Colon (tissue), 2 donors: ENCODE measurements around the gene HIF1A.
"Not testable (repeated sequence)": the region's sequence is repeated elsewhere in the genome, so short reads cannot be mapped to it uniquely, and the experiment has no call there.

Experiments used
- FAIRE-seq: peaks from 2 replicates; lab custom pipeline; 2012; peaks lifted over from hg19 to GRCh38; lab: Jason Lieb, UNC
- donor health status: control.
- donor health status: control.

HIF1A gene

GRCh38 chr14:61694830-61695694 lies at the start of gene HIF1A:
Gene HIF1A (plus strand): TSS chr14:61695513. CDS start chr14:61695805, 292 bp downstream.
- FAIRE-seq, result peak; percentile 24

DNA sequence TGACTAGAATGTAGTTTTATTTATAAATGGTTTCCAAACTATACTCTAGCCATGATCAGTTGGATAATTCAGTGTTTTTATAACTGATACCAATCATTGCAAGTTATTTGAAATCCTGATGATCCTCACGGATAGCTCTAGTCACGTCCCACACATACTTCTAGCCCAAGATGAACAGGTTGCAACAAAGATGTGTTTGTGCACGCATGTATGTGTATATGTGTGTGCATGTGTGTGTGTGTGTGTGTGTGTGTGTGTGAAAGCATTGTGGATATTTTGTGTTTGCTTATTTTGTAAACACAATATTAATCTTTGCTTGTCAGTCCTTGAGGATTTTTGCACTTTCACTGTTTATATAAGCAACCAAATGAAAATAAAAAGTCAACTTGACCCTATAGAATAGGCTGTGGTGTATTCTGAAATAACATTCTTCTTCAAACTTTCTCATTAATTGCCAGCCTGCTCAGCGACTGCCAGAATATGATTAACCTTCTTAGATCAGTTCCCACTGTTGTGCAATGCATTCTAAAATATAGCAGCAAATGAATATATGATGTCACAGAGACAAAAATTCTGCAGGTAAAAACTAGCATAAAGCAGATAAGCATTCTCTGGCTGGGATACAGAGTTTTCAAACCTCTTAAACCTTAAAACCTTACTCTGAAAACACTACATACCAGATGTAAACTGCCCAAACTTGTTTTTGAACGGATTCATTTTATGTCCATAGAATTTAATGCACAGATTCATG lies 48.8 kb upstream of the HIF1A start:
- no peak for FAIRE-seq

GRCh38 chr14:61647704-61648103 lies 47.6 kb upstream of the HIF1A start:
- no peak for FAIRE-seq

DNA sequence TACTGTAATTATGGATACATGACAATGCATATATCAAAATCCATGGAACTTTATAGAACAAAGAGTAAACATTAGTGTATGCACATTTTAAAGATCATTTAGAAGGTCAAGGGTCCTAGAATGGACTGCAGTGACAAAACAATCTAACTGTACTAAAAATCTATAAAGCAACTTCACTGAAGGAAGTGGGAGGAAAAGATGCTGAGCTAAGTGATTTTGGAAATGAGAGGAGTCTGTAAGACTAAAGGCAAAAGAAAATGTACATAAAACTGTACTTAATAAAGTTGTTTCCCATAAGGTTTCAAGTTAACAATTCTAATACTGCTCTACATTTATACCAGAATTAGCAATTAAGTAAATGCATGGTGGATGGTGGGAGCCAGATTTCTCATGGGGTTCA lies 46.9 kb upstream of the HIF1A start:
- FAIRE-seq, result no peak

DNA sequence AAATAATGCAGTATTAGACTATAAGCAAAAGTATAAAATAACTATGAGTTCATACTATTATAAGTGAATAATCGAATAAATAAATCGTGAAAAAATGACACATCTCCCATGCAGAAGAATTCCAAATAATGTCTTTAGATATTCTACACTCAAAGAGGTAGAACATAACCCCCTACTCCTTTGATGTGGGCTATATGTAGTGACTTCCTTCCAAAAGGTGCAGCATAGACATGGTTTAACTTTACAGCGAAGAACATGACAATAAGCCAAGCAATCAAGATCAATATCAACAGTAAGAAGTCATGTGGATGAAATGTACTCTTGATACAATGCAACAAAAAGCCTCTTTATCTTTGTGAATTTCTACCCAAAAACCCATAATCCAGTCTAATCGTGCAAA lies 46.0 kb upstream of the HIF1A start:
- FAIRE-seq, result no peak

GRCh38 chr14:61651355-61651754 lies 44.0 kb upstream of the HIF1A start:
- FAIRE-seq, result no peak

GRCh38 chr14:61652526-61653262 lies 42.6 kb upstream of the HIF1A start:
- no peak for FAIRE-seq

DNA sequence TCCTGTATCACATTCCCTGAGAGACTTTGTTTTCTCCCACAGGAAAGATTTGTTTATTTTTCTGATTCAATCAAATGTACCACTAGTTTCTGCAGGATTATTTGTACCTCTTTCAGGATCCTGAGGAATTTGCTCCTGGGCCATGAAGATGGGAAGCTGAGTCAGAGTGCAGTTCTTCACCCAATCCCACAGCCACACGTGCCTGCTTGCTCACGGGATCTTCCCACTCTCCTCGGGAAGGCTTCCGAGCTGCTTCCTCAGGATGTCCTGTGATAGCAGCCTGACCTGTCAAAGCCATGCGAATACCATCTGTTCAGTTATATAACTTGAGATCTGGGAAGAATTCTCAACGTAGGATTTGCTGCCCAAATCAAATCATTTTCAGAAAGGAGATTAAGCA lies 41.8 kb upstream of the HIF1A start:
- FAIRE-seq, result no peak

- FAIRE-seq, result no peak
Observed at GRCh38 chr14:61654026-61654425, 41.3 kb upstream of the HIF1A start.

DNA sequence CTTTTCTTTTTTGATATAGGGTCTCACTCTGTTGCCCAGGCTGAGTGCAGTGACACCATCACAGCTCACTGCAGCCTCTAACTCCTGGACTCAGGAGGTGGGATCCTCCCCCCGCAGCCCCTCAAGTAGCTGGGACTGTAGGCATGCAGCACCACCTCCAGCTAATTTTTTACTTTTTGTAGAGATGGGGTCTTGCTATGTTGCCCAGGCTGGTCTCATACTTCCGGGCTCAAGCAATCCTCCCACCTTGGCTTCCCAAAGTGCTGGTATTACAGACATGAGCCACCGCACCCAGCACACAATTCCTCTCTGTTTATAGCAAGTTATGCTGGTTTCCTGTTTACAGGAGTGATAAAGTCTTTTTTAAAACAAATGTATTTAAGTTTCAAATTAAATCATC lies 39.5 kb upstream of the HIF1A start:
- no peak for FAIRE-seq

GRCh38 chr14:61656341-61656740 lies 39.0 kb upstream of the HIF1A start:
- no peak for FAIRE-seq

DNA sequence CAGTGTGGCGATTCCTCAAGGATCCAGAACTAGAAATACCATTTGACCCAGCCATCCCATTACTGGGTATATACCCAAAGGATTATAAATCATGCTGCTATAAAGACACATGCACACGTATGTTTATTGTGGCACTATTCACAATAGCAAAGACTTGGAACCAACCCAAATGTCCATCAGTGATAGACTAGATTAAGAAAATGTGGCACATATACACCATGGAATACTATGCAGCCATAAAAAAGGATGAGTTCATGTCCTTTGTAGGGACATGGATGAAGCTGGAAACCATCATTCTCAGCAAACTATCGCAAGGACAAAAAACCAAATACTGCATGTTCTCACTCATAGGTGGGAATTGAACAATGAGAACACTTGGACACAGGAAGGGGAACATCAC lies 37.2 kb upstream of the HIF1A start:
- not testable (repeated sequence) for FAIRE-seq

DNA sequence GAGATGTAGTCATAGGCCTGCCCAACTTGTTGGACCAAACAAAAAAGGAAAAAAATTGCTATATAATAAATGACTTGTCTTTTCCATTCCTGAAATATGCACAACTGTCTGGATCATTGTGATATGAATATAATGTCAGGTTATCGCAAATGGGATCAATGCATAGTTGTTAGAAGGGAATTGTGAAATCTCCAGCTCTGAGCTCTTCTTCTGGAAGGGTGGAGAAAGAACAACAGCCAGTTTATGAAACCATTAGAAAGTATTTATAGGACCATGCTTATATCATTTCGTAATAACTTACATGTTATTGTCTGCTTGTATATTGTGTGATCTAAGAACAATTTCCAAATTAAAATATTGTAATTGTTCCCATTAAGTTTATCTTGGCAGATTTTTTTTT lies 35.7 kb upstream of the HIF1A start:
- FAIRE-seq, result no peak

- no peak for FAIRE-seq
Observed at GRCh38 chr14:61661471-61662400, 33.6 kb upstream of the HIF1A start.

GRCh38 chr14:61662437-61663311 lies 32.6 kb upstream of the HIF1A start:
- FAIRE-seq, result no peak

- no peak for FAIRE-seq
Observed at GRCh38 chr14:61663312-61663979, 31.9 kb upstream of the HIF1A start.

DNA sequence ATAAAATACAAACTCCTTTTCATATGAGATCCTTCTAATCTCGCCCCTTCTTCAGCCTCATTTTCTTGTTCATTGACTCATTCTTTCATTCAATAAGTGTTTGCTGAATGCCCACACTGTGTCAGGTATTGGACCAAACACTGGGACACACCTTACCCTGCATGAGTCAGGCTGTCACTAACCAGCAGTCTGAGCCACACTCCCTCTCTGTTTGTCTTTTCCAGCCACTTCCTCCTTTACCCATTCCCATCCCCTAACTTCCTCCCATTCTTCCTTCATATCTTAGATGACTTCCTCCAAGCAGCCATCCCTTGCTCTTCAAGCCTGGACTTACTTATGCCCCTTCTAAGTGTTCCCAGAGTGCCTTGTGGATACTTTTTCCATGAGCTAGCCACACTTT lies 27.0 kb upstream of the HIF1A start:
- FAIRE-seq, result no peak

- FAIRE-seq, result no peak
Observed at GRCh38 chr14:61670576-61670975, 24.7 kb upstream of the HIF1A start.

- no peak for FAIRE-seq
Observed at GRCh38 chr14:61671082-61671481, 24.2 kb upstream of the HIF1A start.

- no peak for FAIRE-seq
Observed at GRCh38 chr14:61672796-61673195, 22.5 kb upstream of the HIF1A start.
